MCF 10A (cell line): ENCODE data around the gene ZNF568. TPM values are rescaled to one million over a fixed set of nuclear protein-coding genes. Genes with fewer than 3 reads are reported as not detected.

Source experiments
- BruUV-seq: library from RNA; stranded (reverse); fragments of 400-500 nt; replicated peaks from 2 replicates; lab custom pipeline; 2021; lab: Mats Ljungman, UMichigan
- CTCF ChIA-PET: fragments of 300-600 bp; sonication (Branson Sonifier 250); formaldehyde crosslinking; extraction: SDS; loops from one replicate; lab custom pipeline; 2021; ENCODE audit warnings: antibody characterized with exemption, inconsistent platforms; lab: Yijun Ruan, JAX
- POLR2A ChIA-PET: fragments of 300-600, 350-650 bp; sonication (Branson Sonifier 250); formaldehyde crosslinking; extraction: SDS; loops from one replicate; lab custom pipeline; 2020; ENCODE audit warnings: antibody characterized with exemption, inconsistent platforms; lab: Yijun Ruan, JAX
- DNase-seq: peaks from one replicate; pipeline ENCODE4 v3.0.0-alpha.2; 2018; ENCODE audit not compliant: unreplicated experiment
- H3K27ac Mint-ChIP-seq: one replicate; pipeline ENCODE4 v1.8.0; 2022; ENCODE audit warnings: mild to moderate bottlenecking, low read depth, mixed read lengths; ENCODE audit not compliant: unreplicated experiment
- H3K27me3 Mint-ChIP-seq: one replicate; pipeline ENCODE4 v1.8.0; 2022; ENCODE audit warnings: mixed read lengths; ENCODE audit not compliant: insufficient read depth, unreplicated experiment
- H3K36me3 Mint-ChIP-seq: one replicate; pipeline ENCODE4 v1.8.0; 2022; ENCODE audit warnings: mild to moderate bottlenecking, moderate library complexity, mixed read lengths; ENCODE audit not compliant: insufficient read depth, unreplicated experiment
- H3K4me1 Mint-ChIP-seq: one replicate; pipeline ENCODE4 v1.8.0; 2022; ENCODE audit warnings: mixed read lengths; ENCODE audit not compliant: insufficient read depth, unreplicated experiment
- H3K4me3 Mint-ChIP-seq: one replicate; pipeline ENCODE4 v1.8.0; 2022; ENCODE audit warnings: mild to moderate bottlenecking, moderate library complexity, mixed read lengths; ENCODE audit not compliant: unreplicated experiment
- H3K9me3 Mint-ChIP-seq: one replicate; pipeline ENCODE4 v1.8.0; 2022; ENCODE audit warnings: mixed read lengths; ENCODE audit not compliant: unreplicated experiment
- CTCF ChIP-seq: fragments of 200-600 bp; IDR thresholded peaks from one replicate; pipeline ENCODE4 v1.8.0; 2022; ENCODE audit warnings: antibody characterized with exemption, mild to moderate bottlenecking; ENCODE audit not compliant: unreplicated experiment
- intact Hi-C: fragments of 100-400 bp; cut with micrococcal nuclease; formaldehyde crosslinking; loops from 2 replicates; pipeline ENCODE4 v1.14.1; 2022
- total RNA-seq: library from RNA; stranded (reverse); gene quantifications from 2 replicates; pipeline ENCODE4 v1.2.3, GENCODE V29; 2022

Gene ZNF568
- total RNA-seq, 1 experiment from 2014 or later, result 7.6 TPM

- ChIA-PET CTCF (no interaction called here), POLR2A (no interaction called here)
- Mint-ChIP-seq H3K4me3 (no peak overlapping the region), H3K4me1 (no peaks in the 10 kb centered on the region), H3K27ac (no peak overlapping the region), H3K36me3 (peaks cover 11% of the 10 kb centered on the region), H3K27me3 (no peaks in the 10 kb centered on the region), H3K9me3 (peaks cover 21% of the 10 kb centered on the region)
- no peak for TF ChIP-seq CTCF
- no TSS peak for BruUV-seq
- intact Hi-C loops, result no loop called here
- no peak for DNase-seq
These were observed 15.6 kb downstream of the ZNF568 start for GRCh38 chr19:36931684-36932083.

GRCh38 chr19:36939153-36939552 lies 23.0 kb downstream of the ZNF568 start:
- ChIA-PET POLR2A (interaction anchor here (0.8 kb wide), 1 partner anchor 253 kb away, joined by 4 read pairs; no protein-coding TSS in a partner anchor), CTCF (no interaction called here)
- Mint-ChIP-seq H3K36me3 (peaks cover 27% of the 10 kb centered on the region), H3K27ac (no peak overlapping the region), H3K27me3 (no peaks in the 10 kb centered on the region), H3K4me1 (no peaks in the 10 kb centered on the region), H3K4me3 (no peak overlapping the region), H3K9me3 (peaks cover 44% of the 10 kb centered on the region)
- no peak for DNase-seq
- no TSS peak for BruUV-seq
- TF ChIP-seq CTCF, result no peak
- intact Hi-C loops, result no loop called here

- CTCF ChIA-PET, result interaction anchor here (0.8 kb wide), 1 partner anchor 11 kb away, joined by 3 read pairs; no protein-coding TSS in a partner anchor
- no peaks in the 10 kb centered on the region for H3K27me3 Mint-ChIP-seq
- no peak overlapping the region for H3K27ac Mint-ChIP-seq
- POLR2A ChIA-PET, result interaction anchor here (0.7 to 0.9 kb wide), 2 partner anchors 112 to 377 kb away, joined by 3 to 4 read pairs; partner anchors contain the start of genes ZNF529 and ZNF790
- H3K9me3 Mint-ChIP-seq, result peaks cover 26% of the 10 kb centered on the region
- peaks cover 13% of the 10 kb centered on the region for H3K36me3 Mint-ChIP-seq
- no peak for TF ChIP-seq CTCF
- no TSS peak for BruUV-seq
- H3K4me3 Mint-ChIP-seq, result no peak overlapping the region
- no peak for DNase-seq
- intact Hi-C loops, result no loop called here
- H3K4me1 Mint-ChIP-seq, result no peaks in the 10 kb centered on the region
These were observed 34.4 kb downstream of the ZNF568 start for GRCh38 chr19:36950335-36951119.

- BruUV-seq, result no TSS peak
- CTCF ChIA-PET, result no interaction called here
- no peak overlapping the region for H3K27ac Mint-ChIP-seq
- no peak for DNase-seq
- H3K9me3 Mint-ChIP-seq, result peaks cover 21% of the 10 kb centered on the region
- H3K4me1 Mint-ChIP-seq, result no peaks in the 10 kb centered on the region
- POLR2A ChIA-PET, result no interaction called here
- no peaks in the 10 kb centered on the region for H3K36me3 Mint-ChIP-seq
- no peak for TF ChIP-seq CTCF
- no peaks in the 10 kb centered on the region for H3K27me3 Mint-ChIP-seq
- intact Hi-C loops, result no loop called here
- H3K4me3 Mint-ChIP-seq, result no peak overlapping the region
These were observed 46.2 kb downstream of the ZNF568 start for GRCh38 chr19:36962346-36962745.
